Liver (tissue), 10 donors: ENCODE data around the gene CHERP. TPM values are rescaled to one million over a fixed set of nuclear protein-coding genes. Genes with fewer than 3 reads are reported as not detected.
A peak's percentile ranks its signal among the peaks of the same experiment; 100 is the strongest.

ENCODE experiments used
- DNase-seq: peaks from one replicate; pipeline ENCODE4 v3.0.0-alpha.2; 2017; ENCODE audit warnings: low spot score
- H3K27ac ChIP-seq, 2 donors: one replicate each; pipeline ENCODE4 v1.7.0; 2013; ENCODE audit warnings: inconsistent platforms in 2 of 2, low read length in 2 of 2, control low read depth in 1 of 2, low read depth in 1 of 2, mild to moderate bottlenecking in 1 of 2
- H3K27me3 ChIP-seq, 4 donors: one replicate each; pipeline versions ENCODE4 v1.6.1 to v1.7.0; 2013; ENCODE audit warnings: low read length in 3 of 4, inconsistent platforms in 1 of 4, mild to moderate bottlenecking in 1 of 4, moderate library complexity in 1 of 4; ENCODE audit not compliant: control insufficient read depth in 4 of 4, insufficient read depth in 4 of 4
- H3K36me3 ChIP-seq, 4 donors: one replicate each; pipeline versions ENCODE4 v1.6.1 to v1.7.0; 2013; ENCODE audit warnings: low read length in 3 of 4, mild to moderate bottlenecking in 3 of 4, low read depth in 1 of 4, moderate library complexity in 1 of 4; ENCODE audit not compliant: control insufficient read depth in 4 of 4, insufficient read depth in 3 of 4
- H3K4me1 ChIP-seq, 4 donors: one replicate each; pipeline versions ENCODE4 v1.6.1 to v1.7.0; 2013; ENCODE audit warnings: low read length in 3 of 4, mild to moderate bottlenecking in 3 of 4, moderate library complexity in 1 of 4; ENCODE audit not compliant: control insufficient read depth in 4 of 4, insufficient read depth in 4 of 4
- H3K4me3 ChIP-seq, 3 donors: one replicate each; pipeline versions ENCODE4 v1.6.1 to v1.7.0; 2013; ENCODE audit warnings: low read length in 3 of 3, control low read depth in 1 of 3, low read depth in 1 of 3, mild to moderate bottlenecking in 1 of 3
- H3K9ac ChIP-seq, 2 donors: one replicate each; pipeline ENCODE4 v1.7.0; 2013; ENCODE audit warnings: low read length in 2 of 2, mild to moderate bottlenecking in 2 of 2, moderate library complexity in 2 of 2, control low read depth in 1 of 2, low read depth in 1 of 2
- H3K9me3 ChIP-seq, 4 donors: one replicate each; pipeline versions ENCODE4 v1.6.1 to v1.7.0; 2013; ENCODE audit warnings: low read length in 3 of 4; ENCODE audit not compliant: control insufficient read depth in 4 of 4
- ATF3 ChIP-seq: IDR thresholded peaks from 2 replicates; pipeline ENCODE4 v1.6.1; 2016; ENCODE audit warnings: antibody characterized with exemption
- CTCF ChIP-seq: fragments of 150-350 bp; IDR thresholded peaks from 2 replicates; pipeline ENCODE4 v1.5.1; 2017; ENCODE audit warnings: improper control_type of control experiment, low read depth, low read length; ENCODE audit not compliant: missing input control
- EGR1 ChIP-seq, 2 donors: IDR thresholded peaks; 2 replicates each; pipeline ENCODE4 v1.6.1; 2016 to 2018; ENCODE audit warnings: antibody characterized with exemption in 2 of 2, low read depth in 2 of 2
- FOXA1 ChIP-seq: IDR thresholded peaks from 2 replicates; pipeline ENCODE4 v1.6.1; 2016; ENCODE audit warnings: antibody characterized with exemption
- FOXA2 ChIP-seq: IDR thresholded peaks from 2 replicates; pipeline ENCODE4 v1.6.1; 2016; ENCODE audit warnings: antibody characterized with exemption
- GABPA ChIP-seq, 2 donors: IDR thresholded peaks in 1 of 2; conservative IDR thresholded peaks in 1 of 2; 2 replicates each; pipeline ENCODE4 v1.6.1; 2016; ENCODE audit warnings: antibody characterized with exemption in 2 of 2, mild to moderate bottlenecking in 1 of 2, moderate library complexity in 1 of 2
- HNF4A ChIP-seq, 2 donors: conservative IDR thresholded peaks; 2 replicates each; pipeline ENCODE4 v1.6.1; 2016; ENCODE audit warnings: antibody characterized with exemption in 2 of 2, mild to moderate bottlenecking in 2 of 2
- HNF4G ChIP-seq: IDR thresholded peaks from 2 replicates; pipeline ENCODE4 v1.6.1; 2016; ENCODE audit warnings: antibody characterized with exemption
- JUND ChIP-seq, 2 donors: IDR thresholded peaks; 2 replicates each; pipeline ENCODE4 v1.6.1; 2016; ENCODE audit warnings: antibody characterized with exemption in 2 of 2
- MAX ChIP-seq: IDR thresholded peaks from 2 replicates; pipeline ENCODE4 v1.6.1; 2016; ENCODE audit warnings: antibody characterized with exemption
- NR2F2 ChIP-seq: IDR thresholded peaks from 2 replicates; pipeline ENCODE4 v1.6.1; 2016; ENCODE audit warnings: antibody characterized with exemption
- RAD21 ChIP-seq, 2 donors: IDR thresholded peaks; 2 replicates each; pipeline ENCODE4 v1.6.1; 2016; ENCODE audit warnings: antibody characterized with exemption in 2 of 2, mild to moderate bottlenecking in 2 of 2
- REST ChIP-seq: IDR thresholded peaks from 2 replicates; pipeline ENCODE4 v1.6.1; 2016; ENCODE audit warnings: antibody characterized with exemption, mild to moderate bottlenecking
- RXRA ChIP-seq, 2 donors: IDR thresholded peaks; 2 replicates each; pipeline ENCODE4 v1.6.1; 2017 to 2018; ENCODE audit warnings: antibody characterized with exemption in 2 of 2, mild to moderate bottlenecking in 1 of 2
- SP1 ChIP-seq: IDR thresholded peaks from 2 replicates; pipeline ENCODE4 v1.6.1; 2018; ENCODE audit warnings: antibody characterized with exemption, mild to moderate bottlenecking
- TAF1 ChIP-seq: conservative IDR thresholded peaks from 2 replicates; pipeline ENCODE4 v1.6.1; 2016; ENCODE audit warnings: antibody characterized with exemption, mild to moderate bottlenecking
- YY1 ChIP-seq: IDR thresholded peaks from 2 replicates; pipeline ENCODE4 v1.6.1; 2016; ENCODE audit warnings: antibody characterized with exemption, mild to moderate bottlenecking
- ZBTB33 ChIP-seq: IDR thresholded peaks from 2 replicates; pipeline ENCODE4 v1.6.1; 2016; ENCODE audit warnings: antibody characterized with exemption
- whole genome bisulfite sequencing: extraction: QIAGEN DNeasy Blood & Tissue Kit; methylation state at CpG from one replicate; pipeline ENCODE4 v1.1.7; 2013; 5-methylcytosine and 5-hydroxymethylcytosine counted together
- polyA plus RNA-seq, 2 donors: library from polyadenylated mRNA; stranded (reverse) in 1 of 2; unstranded in 1 of 2; fragments of 200-250 nt in 1 of 2; fragments of >200 nt in 1 of 2; fragmentation: Nextera tagmentation in 1 of 2; extraction: Ambion mirVana in 1 of 2; gene quantifications; one replicate each; pipeline versions ENCODE4 v1.2.1 to v1.2.3, GENCODE V29; 2013 to 2015
- small RNA-seq: library from RNA; depleted of rRNA; stranded (forward); fragments of <200 nt; gene quantifications from one replicate; pipeline ENCODE3, GENCODE V24; 2014
- total RNA-seq, 2 donors: library from RNA; depleted of rRNA; stranded (reverse); fragments of >200 nt; gene quantifications; one replicate each; pipeline ENCODE4 v1.2.3, GENCODE V29; 2014
- donor health status: healthy.
- donor health status: healthy.
- donor health status: healthy.
- donor health status: healthy.
- donor health status: healthy.

CHERP gene
- total and polyA plus RNA-seq, 4 donors, result 8.5 to 14.0 (median 9.0) TPM

- H3K27ac ChIP-seq, result peak overlapping the region; percentile 64 to 78
- TF ChIP-seq CTCF (no peak), FOXA2 (no peak), FOXA1 (no peak), TAF1 (no peak), NR2F2 (no peak), MAX (no peak), JUND (IDR thresholded peaks at IDR 0.05) (no peak), ZBTB33 (no peak), SP1 (no peak), REST (no peak), HNF4G (no peak), EGR1 (IDR thresholded peaks at IDR 0.05; ENCODE audit: low read depth in 2 of 2) (no peak), YY1 (no peak), HNF4A (conservative IDR thresholded peaks at IDR 0.05) (no peak), RAD21 (IDR thresholded peaks at IDR 0.05) (no peak), GABPA (IDR thresholded peaks at IDR 0.05 in 1 of 2, conservative IDR thresholded peaks at IDR 0.05 in 1 of 2) (no peak), RXRA (IDR thresholded peaks at IDR 0.05) (no peak), ATF3 (no peak)
- 40% methylated on average over 7 of the region's 7 CpGs for WGBS
- DNase-seq, result no peak
- H3K9ac ChIP-seq, result no peak overlapping the region
- H3K9me3 ChIP-seq, result peaks cover 0 to 3% (median 0%) of the 10 kb centered on the region in 4 donors
- peaks cover 0 to 22% (median 19%) of the 10 kb centered on the region in 4 donors for H3K4me1 ChIP-seq
- H3K36me3 ChIP-seq, result no peaks in the 10 kb centered on the region
- H3K4me3 ChIP-seq, result peak overlapping the region in 2 of 3 donors; percentile 76 to 98
- H3K27me3 ChIP-seq, result no peaks in the 10 kb centered on the region
Observed at GRCh38 chr19:16470541-16470910, 71.7 kb downstream of the CHERP start.

Small RNAs within 50 kb of the gene (small RNA-seq; reads per million reads assigned to genes)
- gene RN7SL146P, result not detected

Other genes starting within 250 kb of the CHERP start
- gene KLF2, start 217.6 kb downstream of the CHERP start, total RNA-seq, result 10 to 100 TPM in 1 of 2 donors, 1 to 10 TPM in 1; 4.0 to 11.2 TPM
- gene KLF2, start 217.6 kb downstream of the CHERP start, polyA plus RNA-seq, result 1 to 10 TPM; 3.9 to 4.4 TPM
- gene EPS15L1, start 70.5 kb downstream of the CHERP start, total RNA-seq, result 10 to 100 TPM in 1 of 2 donors, 1 to 10 TPM in 1; 8.4 to 14.0 TPM
- gene EPS15L1, start 70.5 kb downstream of the CHERP start, polyA plus RNA-seq, result 10 to 100 TPM in 1 of 2 donors, 1 to 10 TPM in 1; 5.3 to 10.2 TPM
- gene CALR3, start 46.3 kb downstream of the CHERP start, total RNA-seq, result under 1 TPM in 1 of 2 donors, not detected in 1; 0.08 TPM
- under 1 TPM in 1 of 2 donors, not detected in 1; 0.05 TPM for gene CALR3, start 46.3 kb downstream of the CHERP start, polyA plus RNA-seq
- gene C19orf44, start 46.0 kb downstream of the CHERP start, total RNA-seq, result 1 to 10 TPM in 1 of 2 donors, under 1 TPM in 1; 0.89 to 3.0 TPM
- 1 to 10 TPM in 1 of 2 donors, under 1 TPM in 1; 0.94 to 1.7 TPM for gene C19orf44, start 46.0 kb downstream of the CHERP start, polyA plus RNA-seq
- gene SLC35E1, start 30.0 kb upstream of the CHERP start, total RNA-seq, result 10 to 100 TPM; 12.1 to 20.5 TPM
- 10 to 100 TPM; 11.2 to 12.1 TPM for gene SLC35E1, start 30.0 kb upstream of the CHERP start, polyA plus RNA-seq
- gene MED26, start 85.8 kb upstream of the CHERP start, total RNA-seq, result 1 to 10 TPM; 3.4 to 3.8 TPM
- 1 to 10 TPM; 1.5 to 3.0 TPM for gene MED26, start 85.8 kb upstream of the CHERP start, polyA plus RNA-seq
- gene SMIM7, start 117.7 kb upstream of the CHERP start, total RNA-seq, result 10 to 100 TPM; 35.2 to 50.1 TPM
- gene SMIM7, start 117.7 kb upstream of the CHERP start, polyA plus RNA-seq, result 10 to 100 TPM; 43.6 to 81.8 TPM
- 1 to 10 TPM; 3.1 to 3.8 TPM for gene TMEM38A, start 118.7 kb upstream of the CHERP start, total RNA-seq
- gene TMEM38A, start 118.7 kb upstream of the CHERP start, polyA plus RNA-seq, result 1 to 10 TPM; 4.1 to 6.2 TPM
- under 1 TPM in 1 of 2 donors, not detected in 1; under 0.01 TPM for gene NWD1, start 177.4 kb upstream of the CHERP start, total RNA-seq
- not detected for gene NWD1, start 177.4 kb upstream of the CHERP start, polyA plus RNA-seq